GM19023 (cell line): ENCODE results near the gene NCLN.
"Not testable (repeated sequence)": the region's sequence is repeated elsewhere in the genome, so short reads cannot be mapped to it uniquely, and the experiment has no call there.

Source experiments
- ATAC-seq: cut with Tn5 transposase; IDR thresholded peaks from one replicate; pipeline ENCODE4 v1.9.1; 2021; ENCODE audit warnings: mild to moderate bottlenecking, moderate library complexity; ENCODE audit not compliant: unreplicated experiment

NCLN gene

DNA sequence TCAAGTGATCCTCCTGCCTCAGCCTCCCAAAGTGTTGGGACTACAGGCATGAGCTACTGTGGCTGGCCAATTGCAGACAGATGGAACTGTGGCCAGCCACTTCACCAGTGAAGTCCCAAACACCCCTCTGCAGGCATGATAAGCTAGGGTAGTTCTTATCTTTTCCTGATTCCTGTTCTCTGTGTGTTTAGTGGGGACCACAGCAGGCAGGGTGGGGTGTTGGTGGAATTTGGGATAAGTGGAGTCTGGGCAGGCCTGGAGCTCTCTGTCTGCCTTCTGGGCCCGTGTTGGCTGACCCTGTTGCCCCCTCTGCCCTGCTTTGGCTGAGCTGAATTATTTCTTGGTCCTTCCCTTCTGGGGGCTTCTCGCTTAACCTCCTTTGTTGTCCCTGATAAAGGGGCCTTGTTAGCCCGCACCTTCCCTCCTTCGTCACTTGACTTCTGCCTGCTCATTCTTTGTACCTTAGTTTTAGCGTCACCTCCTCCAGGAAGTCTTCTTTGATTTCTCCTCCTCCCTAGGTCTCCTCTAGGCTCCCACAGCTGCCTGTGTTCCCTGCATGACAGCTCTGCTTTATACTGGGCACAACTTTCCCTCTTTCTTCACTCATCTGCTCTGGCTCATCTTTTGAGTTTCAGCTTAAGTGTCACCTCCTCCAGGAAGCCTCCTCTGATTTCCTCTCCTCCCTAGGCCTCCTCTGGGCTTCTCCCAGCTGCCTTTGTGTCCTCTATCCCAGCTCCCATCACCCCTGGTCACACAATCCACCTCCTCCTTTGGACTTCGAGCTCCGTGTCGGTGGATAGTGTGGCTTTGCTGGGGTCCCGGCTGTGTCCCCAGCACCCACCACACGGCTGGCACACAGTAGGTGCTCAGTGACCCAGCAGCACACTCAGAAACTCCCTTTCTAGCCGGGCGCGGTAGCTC, 1.7 kb upstream of the NCLN start:
- no peak for ATAC-seq

DNA sequence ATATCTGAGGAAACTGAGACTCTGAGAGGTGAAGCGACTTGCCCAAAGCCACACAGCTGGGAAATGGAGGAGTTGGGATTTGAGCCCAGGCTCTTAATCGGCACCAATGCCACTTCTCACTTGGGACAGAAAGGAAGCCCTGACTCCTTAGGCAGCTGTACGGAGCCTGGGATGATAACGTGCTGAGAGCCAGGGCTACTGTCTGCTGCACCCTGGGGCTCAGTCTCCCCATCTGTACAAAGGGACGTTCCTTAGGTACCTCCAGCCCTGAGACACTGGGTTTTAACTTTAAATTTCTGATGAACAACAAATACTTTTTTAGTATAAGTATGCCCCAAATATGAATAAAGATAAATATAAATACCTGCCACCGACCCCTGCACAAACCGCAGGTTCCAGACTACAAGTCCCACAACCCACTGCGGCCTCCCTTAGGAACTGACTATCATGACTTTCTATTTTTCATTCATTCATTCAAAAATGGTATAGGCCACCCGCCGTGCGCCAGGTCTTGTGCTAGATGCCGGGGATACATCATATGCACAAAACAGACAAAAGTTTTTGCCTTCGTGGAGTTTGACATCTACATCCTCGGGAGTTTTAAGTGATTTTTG, 776 bp upstream of the NCLN start:
- peak; percentile 25 for ATAC-seq

DNA sequence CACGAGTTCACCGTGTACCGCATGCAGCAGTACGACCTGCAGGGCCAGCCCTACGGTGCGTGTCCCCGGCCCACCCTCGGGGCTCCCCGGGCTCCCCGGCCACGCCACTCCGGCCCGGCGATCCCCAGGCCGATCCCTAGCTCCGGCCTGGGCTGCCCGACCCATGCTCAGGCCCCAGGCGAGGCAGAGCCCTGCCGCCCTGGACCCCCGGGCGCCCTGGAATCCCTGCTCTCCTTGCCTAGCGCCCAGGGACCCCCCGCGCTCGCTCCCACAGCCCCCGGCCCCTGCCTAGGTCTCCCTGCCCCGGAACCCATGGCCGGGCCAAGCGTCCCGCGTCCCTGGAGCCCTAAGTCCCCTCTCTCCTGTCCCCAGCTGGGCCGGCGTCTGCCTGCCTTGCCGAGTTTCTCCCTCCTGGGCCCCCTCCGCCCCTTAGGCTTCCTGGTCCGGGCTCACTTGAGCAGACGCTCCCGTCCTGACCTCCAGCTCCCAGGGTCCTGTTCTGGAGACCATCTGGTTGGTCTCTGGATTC, 494 bp downstream of the NCLN start:
- no peak for ATAC-seq

DNA sequence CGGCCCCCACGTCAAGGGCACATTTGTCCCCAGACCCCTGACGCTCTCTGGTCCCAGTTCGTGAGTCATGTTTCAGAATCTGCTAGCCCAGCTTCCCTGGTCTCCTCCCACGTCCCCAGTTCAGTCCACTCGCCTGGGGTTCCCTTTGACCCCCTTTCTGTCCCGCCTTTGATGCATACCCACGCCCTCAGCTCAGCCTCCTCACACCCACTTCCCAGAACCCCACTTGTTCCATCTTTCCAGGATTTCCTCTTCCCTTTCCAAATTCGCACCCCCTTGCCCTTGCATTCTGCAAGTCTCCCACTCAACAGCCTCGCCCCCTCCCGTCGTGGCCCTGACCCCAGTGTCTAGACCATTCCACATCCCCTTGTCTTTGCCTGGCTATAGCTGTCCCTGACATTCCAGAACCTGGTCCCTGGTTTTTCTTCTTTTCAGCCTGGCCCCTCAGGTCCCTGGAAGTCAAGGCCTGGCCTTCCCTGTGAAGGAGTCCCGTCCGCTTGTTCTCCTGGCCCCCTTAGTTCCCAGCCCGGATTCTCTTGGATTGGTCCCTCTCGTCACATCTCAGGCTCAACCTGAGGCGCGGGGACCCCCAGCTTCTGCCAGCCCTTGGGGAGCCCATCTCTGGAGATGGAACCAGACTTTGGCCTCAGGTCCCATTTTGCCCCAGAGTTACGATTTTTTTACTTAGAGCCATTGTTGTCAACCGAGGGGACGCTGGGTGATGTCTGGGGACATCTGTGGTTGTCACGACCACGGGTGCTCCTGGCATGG, 1.3 kb downstream of the NCLN start:
- no peak for ATAC-seq

DNA sequence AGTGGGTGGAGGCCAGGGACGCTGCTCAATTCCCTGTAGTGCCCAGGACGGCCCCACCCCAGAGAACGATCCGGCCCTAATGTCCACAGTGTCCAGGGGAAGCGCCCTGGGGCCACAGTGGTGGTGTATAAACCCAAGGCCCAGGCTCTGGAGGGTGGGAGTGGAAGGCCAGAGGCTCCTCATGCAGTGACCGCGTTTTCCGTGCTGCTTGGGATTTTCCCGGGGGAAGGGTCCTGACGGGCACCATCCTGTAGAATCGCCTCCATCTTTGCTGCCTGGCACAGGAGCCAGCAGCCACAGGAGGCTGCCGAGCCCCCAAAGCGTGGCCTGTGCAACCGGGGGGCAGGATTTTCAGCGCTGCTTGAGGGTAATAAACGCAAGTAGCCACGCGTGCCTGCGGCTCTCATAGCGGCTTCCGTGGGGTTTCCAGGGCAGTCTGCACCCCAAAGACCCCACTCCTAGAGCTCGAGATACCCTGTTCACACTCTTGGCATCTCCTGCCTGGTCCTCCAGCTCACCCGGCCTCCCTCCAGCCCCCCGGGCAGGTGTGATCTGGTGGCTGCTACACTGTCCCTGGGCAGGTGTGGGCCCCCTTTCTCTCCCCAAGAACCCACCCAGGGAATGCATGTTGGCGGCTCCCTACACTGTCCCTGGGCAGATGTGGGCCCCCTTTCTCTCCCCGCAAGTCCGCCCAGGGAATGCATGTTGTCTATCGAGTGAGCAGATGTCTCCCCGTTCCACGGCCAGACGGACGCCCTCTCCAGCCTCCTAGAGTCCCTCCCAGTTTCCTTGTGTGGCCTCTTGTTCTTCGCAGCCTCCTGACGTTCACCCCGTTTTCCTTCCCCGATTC, 2.2 kb downstream of the NCLN start:
- no peak for ATAC-seq

DNA sequence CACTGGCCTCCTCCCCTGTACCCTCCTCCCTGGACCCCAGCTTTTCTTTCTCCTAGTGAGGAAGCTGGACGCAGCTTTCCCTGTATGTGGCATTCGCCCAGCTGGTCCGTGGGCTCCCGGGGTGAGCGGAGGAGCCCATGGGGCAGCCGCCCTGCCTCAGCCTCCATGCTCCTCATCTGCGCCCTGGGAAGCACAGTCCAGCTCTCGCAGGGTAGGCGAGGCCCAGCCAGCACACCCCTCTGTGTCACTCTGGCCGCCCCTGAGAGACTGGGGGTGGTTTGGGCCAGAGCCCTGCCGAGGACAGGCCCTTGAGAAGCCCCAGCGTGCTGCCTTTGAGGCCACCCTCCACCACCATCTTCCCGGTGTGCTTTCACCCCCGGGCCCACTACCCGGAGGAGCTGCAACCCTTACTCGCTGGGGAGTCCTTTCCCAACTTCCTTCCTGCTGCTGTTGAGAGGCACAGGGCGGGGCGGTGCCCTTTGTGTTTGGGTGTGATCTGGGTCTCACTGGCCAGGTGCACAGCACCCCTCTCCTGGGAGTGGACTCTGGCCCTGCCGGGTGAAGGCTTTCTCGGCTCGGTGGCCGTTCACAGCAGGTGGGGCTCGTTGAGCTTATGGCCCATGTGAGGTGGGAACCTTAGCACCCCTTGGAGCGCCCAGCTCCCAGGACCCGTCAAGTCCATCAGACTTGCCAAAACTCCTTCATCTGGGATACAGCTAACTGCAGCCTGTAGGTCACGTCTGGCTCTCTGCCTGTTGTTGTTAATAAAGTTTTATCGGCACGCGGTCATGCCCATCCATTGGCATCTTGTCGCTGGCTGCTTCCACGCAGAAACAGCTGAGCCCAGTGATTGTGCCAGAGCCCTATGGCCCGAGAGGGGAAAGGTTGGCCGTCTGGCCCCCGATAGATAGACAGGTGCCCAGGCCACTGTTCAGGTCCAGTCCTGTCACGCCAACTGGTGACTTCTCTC, 3.2 kb downstream of the NCLN start:
- no peak for ATAC-seq

DNA sequence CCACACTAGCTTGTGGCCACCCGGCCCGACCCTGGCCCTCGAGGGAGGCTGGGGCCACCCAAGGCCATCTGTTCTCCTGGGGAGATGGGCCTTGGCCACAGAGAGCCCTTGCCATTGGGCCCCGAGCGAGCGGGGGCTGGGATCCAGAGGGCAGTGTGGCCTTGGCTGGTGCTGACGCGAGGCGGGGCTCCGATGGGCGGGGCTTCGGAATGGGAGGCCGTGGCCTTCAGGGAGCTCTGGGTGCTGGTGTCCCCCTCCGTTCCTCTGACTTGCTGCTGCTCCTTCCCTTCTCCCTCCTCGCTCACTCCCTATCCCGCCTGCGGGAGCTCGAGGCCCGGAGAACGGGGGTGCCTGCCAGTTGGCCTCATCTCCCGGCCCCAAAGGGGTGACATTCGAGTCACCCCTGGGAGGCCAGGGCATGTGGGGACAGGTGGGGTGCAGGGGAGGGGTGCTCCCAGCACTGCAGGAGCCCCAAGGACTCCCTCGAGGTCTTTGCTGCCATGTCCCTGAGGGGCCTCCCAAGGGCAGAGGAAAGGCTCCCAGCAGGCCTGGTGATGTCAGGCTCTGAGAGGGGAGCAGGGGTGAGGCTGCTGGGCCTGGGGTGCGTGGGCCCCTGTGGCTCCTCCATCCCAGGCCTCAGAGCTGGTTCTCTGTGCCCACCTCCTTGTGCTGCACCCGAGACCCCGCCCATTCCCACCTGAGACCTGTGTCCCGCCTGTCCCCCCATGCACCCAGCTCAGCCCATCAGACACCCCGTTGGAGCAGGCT, 4.2 kb downstream of the NCLN start:
- no peak for ATAC-seq

DNA sequence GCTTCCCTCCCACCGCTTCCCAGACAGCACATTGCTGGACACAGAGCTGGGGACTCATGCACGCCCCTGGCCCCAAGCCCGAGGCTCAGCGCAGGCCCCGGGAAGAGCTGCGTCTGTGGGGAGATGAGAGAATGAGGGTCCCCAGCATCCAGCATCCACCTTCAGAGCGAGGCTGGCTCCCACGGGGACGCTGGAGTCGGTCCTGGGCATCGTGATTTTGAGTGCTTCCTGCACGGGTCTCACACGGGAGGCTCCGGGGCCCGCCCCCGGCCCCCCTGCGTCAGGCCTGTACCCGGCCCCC, 4.7 kb downstream of the NCLN start:
- no peak for ATAC-seq

DNA sequence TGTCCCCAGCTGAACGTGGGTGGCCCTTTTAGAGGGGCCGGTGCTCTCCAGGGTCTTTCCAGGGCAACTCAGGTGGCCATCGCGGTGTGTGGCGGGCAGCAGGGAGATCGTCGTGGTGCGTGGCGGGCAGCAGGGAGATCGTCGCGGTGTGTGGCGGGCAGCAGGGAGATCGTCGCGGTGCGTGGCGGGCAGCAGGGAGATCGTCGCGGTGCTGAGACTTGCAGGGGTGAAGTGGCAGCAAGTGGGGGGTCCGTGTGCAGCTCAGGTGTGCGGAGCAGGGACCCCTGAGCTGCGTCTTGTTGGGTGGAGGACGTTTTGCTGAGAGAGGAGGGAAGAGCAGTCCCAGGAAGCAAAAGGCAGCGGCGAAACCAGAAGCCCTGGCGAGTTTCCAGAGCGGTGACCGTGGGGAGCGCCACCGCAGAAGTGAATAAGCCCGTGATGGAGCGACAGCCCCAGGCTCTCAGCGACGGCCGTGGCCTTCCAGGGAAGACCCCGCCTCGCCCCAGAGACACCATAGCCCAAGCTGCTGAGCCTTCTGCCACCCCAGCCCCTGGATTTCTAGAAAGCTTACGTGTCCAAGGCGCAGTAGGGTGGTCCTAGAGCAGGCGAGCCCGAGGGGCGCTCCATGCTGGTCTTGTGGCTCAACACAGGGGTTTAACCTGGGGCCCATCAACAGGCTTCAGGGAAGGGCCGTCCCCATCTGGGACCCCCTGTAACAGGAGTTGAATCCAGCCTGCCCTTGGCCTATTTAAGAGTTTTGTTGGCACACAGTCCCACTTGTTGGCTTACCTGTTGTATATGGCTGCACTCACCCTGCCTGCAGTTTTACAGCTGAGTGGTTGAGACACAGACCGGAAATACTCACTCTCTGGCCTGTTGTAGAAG, 5.4 kb downstream of the NCLN start:
- no peak for ATAC-seq

DNA sequence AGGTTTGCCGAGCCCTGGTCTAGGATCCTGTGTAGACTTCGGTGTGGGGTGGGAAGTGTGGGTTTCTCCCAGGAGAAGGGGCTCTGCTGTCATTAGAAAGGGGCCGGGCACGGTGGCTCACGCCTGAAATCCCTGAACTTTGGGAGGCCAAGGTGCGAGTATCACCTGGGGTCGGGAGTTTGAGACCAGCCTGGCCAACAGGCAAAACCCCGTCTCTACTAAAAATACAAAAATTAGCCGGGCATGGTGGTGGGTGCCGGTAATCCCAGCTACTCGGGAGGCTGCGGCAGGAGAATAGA, 6.0 kb downstream of the NCLN start:
- not testable (repeated sequence) for ATAC-seq

DNA sequence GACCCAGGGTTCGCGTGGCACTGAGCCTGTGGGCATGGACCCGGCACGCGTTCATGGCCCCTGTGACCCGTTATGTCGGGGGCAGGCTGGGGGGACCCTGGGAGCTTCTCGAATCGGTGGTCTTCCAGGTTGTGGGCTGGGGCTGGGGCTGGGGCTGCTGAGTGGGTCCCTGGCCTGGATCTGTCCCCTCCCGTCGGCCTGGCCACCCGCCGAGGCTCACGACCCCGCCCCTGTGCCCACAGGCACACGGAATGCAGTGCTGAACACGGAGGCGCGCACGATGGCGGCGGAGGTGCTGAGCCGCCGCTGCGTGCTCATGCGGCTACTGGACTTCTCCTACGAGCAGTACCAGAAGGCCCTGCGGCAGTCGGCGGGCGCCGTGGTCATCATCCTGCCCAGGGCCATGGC, 6.5 kb downstream of the NCLN start:
- no peak for ATAC-seq

DNA sequence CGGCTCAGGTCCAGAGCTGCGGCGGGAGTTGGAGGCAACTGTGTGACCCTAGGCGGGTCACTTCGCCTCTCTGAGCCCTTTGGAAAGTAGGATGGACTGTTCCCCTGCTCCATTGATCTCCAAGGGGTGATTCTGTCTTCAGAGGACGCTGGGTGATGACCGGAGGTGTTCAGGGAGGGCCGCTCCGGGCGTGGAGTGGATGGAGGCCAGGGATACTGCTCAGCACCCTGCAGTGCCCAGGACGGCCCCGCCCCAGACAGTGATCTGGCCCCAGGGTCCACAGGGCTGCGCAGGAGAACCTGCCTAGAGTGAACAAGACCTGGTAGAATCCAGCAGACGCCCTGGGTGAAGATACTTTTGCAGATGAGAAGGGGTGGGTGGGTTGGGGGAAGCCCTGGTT, 7.0 kb downstream of the NCLN start:
- no peak for ATAC-seq

DNA sequence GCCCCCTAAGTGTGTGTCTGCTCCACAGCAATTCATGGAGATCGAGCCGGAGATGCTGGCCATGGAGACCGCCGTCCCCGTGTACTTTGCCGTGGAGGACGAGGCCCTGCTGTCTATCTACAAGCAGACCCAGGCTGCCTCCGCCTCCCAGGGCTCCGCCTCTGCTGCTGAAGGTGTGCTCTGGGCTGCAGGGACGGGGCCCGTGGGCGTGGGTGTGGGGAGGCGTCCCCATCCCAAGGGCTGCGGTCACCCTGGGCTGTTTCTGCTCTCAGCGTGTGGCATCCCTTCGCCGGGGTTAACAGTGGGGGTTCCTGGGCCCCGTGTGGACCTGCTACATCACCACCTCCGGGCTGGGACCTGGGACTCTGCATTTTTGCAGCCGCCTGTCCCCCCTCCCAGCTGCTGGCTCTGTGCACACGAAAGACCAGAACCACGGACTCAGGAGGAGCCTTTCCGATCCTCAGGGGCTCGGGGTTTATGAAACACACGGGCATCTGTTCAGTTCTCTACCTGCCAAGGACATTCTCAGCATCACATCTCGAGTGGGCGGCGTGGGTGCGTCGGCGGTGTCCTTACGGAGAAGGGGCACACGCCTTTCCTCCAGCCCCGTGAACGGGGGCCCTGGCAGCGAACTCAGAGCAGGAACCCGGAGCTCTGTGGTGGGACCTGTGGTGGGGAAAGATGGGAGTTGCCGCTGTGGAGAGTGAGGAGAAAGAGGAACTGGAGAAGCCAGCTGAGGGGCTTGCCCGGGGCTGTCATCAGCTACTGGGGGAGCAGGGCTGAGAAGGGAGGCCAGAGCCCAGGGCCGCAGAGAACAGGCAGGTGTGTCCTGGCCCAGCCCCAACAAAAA, 7.8 kb downstream of the NCLN start:
- no peak for ATAC-seq

DNA sequence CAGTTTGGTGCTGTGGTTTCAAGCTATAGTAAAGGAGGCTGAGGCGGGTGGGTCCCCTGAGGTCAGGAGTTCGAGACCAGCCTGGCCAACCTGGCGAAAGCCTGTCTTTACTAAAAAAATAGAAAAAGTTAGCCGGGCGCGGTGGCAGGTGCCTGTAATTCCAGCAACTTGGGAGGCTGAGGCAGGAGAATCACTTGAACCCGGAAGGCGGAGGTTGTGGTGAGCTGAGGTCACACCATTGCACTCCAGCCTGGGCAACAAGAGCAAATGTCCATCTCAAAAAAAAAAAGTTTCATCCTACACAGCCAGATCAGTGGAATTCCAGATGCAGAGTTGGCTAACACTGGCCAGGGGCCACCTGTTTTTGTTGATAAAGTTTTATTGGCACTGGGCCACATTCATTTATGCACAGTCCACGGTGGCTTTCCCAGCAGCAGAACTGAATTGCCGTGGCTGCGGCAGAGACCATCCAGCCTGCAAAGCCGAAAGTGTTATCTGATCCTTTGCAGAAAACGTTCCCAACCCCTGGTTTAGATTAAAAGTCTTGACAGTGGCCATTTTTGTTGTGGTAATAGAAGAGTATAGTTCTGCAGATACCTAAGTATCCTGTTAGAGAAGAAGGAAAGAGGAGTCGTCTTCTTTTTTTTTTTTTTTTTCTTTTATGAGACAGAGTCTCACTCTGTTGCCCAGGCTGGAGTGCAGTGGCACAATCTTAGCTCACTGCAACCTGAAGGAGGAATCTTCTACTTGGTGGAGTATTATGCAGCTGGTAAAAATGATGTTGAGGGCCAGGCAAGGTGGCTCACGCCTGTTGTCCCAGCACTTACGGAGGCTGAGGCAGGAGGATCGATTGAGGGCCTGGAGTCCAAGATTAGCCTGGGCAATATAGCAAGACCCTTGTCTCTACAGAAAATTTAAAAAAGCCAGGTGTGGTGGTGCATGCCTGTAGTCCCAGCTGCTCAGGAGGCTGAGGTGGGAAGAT, 8.7 kb downstream of the NCLN start:
- ATAC-seq = no peak

DNA sequence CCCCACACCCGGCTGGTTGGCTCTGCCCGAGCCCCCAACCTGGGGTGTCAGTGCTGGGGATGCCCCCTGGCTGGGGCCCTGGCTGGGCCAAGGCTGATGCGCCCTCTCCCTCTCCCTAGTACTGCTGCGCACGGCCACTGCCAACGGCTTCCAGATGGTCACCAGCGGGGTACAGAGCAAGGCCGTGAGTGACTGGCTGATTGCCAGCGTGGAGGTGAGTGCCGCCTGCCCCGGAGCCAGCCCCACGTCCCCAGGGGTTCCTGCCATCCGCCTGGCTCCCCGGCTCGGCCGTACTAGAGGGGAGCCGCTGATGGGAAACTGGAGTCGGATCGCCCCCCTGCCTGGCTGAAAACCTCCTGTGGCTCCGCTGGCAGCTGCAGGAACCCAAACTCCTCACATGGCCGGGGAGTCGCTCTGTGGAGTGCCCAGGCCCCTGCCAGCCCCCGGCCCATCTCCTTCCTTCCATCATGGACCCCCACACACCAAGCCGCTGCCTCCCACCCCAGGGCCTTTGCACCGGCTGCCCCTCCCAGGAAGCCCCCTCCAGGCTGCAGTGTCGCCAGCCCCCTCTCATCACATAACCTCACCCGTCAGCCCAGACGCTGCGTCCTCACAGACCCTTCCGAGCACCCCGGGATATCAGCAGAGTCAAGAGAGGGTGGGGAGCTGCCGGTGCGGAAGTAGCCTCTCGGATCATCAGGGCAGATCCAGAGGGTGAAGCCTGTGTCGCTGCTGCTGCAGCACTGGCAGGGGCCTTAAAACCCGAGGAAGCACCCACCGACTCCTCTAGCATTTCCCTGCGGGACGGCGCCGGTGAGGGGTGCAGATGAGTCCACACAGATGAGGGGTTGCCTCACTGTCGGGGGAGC, 10.6 kb downstream of the NCLN start:
- no peak for ATAC-seq
